ENCODE results near the gene SLIT3. TPM values are rescaled to one million over a fixed set of nuclear protein-coding genes. Genes with fewer than 3 reads are reported as not detected.

Gene SLIT3
- total RNA-seq, 1 experiment from 2014 or later: 0.44 TPM

- ATAC-seq: no peak
- no peaks in the 10 kb centered on the region for H3K4me1 ChIP-seq (ENCODE audit: insufficient read depth, low read length)
- no TSS peak for BruUV-seq (replicated peaks)
- H3K4me3 ChIP-seq (ENCODE audit: low read length): no peak overlapping the region
- no peak for DNase-seq
- H3K9ac ChIP-seq (ENCODE audit: low read length): no peak overlapping the region
- no peaks in the 10 kb centered on the region for H3K36me3 ChIP-seq (ENCODE audit: low read depth, low read length)
- intact Hi-C loops (cut with micrococcal nuclease): no loop called here
- H3K9me2 ChIP-seq (replicated peaks; ENCODE audit: low read length): no peaks in the 10 kb centered on the region
- H3F3A ChIP-seq (ENCODE audit: low read length, unreplicated experiment): no peaks in the 10 kb centered on the region
- no peak overlapping the region for H2AFZ ChIP-seq (ENCODE audit: low read length)
- no peaks in the 10 kb centered on the region for H3K9me3 ChIP-seq (ENCODE audit: low read length)
- ChIA-PET POLR2A (ENCODE audit: unreplicated experiment) (no interaction called here), CTCF (no interaction called here)
- no peak overlapping the region for H3K27ac ChIP-seq (ENCODE audit: low read length)
- H3K79me2 ChIP-seq (ENCODE audit: low read length): no peaks in the 10 kb centered on the region
- TF ChIP-seq CTCF (conservative IDR thresholded peaks at IDR 0.05; ENCODE audit: low read depth, low read length) (no peak), EZH2phosphoT487 (IDR thresholded peaks at IDR 0.05; ENCODE audit: borderline replicate concordance, low read length) (no peak), EZH2 (IDR thresholded peaks at IDR 0.05; ENCODE audit: low read length, unreplicated experiment) (no peak)
- no peak overlapping the region for H3K4me2 ChIP-seq (ENCODE audit: low read length)
- peaks cover 96% of the 10 kb centered on the region for H3K27me3 ChIP-seq (ENCODE audit: low read length)
- H4K20me1 ChIP-seq (ENCODE audit: low read length): no peaks in the 10 kb centered on the region
Observed at GRCh38 chr5:168844922-168845296, 456.0 kb downstream of the SLIT3 start.

GRCh38 chr5:168844016-168844921, 456.7 kb downstream of the SLIT3 start:
- H3K4me2 ChIP-seq (ENCODE audit: low read length): no peak overlapping the region
- no TSS peak for BruUV-seq (replicated peaks)
- H3K4me1 ChIP-seq (ENCODE audit: insufficient read depth, low read length): no peaks in the 10 kb centered on the region
- H4K20me1 ChIP-seq (ENCODE audit: low read length): no peaks in the 10 kb centered on the region
- peaks cover 97% of the 10 kb centered on the region for H3K27me3 ChIP-seq (ENCODE audit: low read length)
- H3K4me3 ChIP-seq (ENCODE audit: low read length): no peak overlapping the region
- H3K36me3 ChIP-seq (ENCODE audit: low read depth, low read length): no peaks in the 10 kb centered on the region
- DNase-seq (no peak), ATAC-seq (no peak)
- CTCF ChIA-PET: no interaction called here
- H2AFZ ChIP-seq (ENCODE audit: low read length): no peak overlapping the region
- no peaks in the 10 kb centered on the region for H3F3A ChIP-seq (ENCODE audit: low read length, unreplicated experiment)
- H3K79me2 ChIP-seq (ENCODE audit: low read length): no peaks in the 10 kb centered on the region
- H3K9ac ChIP-seq (ENCODE audit: low read length): no peak overlapping the region
- TF ChIP-seq CTCF (conservative IDR thresholded peaks at IDR 0.05; ENCODE audit: low read depth, low read length) (no peak), EZH2 (IDR thresholded peaks at IDR 0.05; ENCODE audit: low read length, unreplicated experiment) (no peak), EZH2phosphoT487 (IDR thresholded peaks at IDR 0.05; ENCODE audit: borderline replicate concordance, low read length) (no peak)
- POLR2A ChIA-PET (ENCODE audit: unreplicated experiment): no interaction called here
- no peaks in the 10 kb centered on the region for H3K9me3 ChIP-seq (ENCODE audit: low read length)
- intact Hi-C loops (cut with micrococcal nuclease): no loop called here
- no peak overlapping the region for H3K27ac ChIP-seq (ENCODE audit: low read length)
- H3K9me2 ChIP-seq (replicated peaks; ENCODE audit: low read length): no peaks in the 10 kb centered on the region

Measured in PC-3 (cell line).